Upper lobe of left lung (tissue), 4 donors: ENCODE results near the gene FBF1.

Source experiments
- CTCF ChIP-seq, 6 experiments: fragments of 450-650 bp in 4 of 6; fragments of 200-600 bp in 2 of 6; sonication (generic) in 2 of 6; IDR thresholded peaks; one replicate each; pipeline ENCODE4 v1.5.1; 2016 to 2019; ENCODE audit warnings: antibody characterized with exemption in 6 of 6
- EP300 ChIP-seq, 4 donors: sonication (generic); formaldehyde crosslinking; IDR thresholded peaks; one replicate each; pipeline ENCODE4 v1.5.1; 2017; ENCODE audit warnings: antibody characterized with exemption in 4 of 4, control low read depth in 2 of 4
- POLR2A ChIP-seq, 4 donors: fragments of 450-650 bp; IDR thresholded peaks; one replicate each; pipeline ENCODE4 v1.5.1; 2016 to 2017; ENCODE audit warnings: antibody characterized with exemption in 4 of 4, mild to moderate bottlenecking in 2 of 4
- POLR2AphosphoS5 ChIP-seq, 2 donors: sonication (generic); formaldehyde crosslinking; IDR thresholded peaks; one replicate each; pipeline ENCODE4 v1.5.1; 2017; ENCODE audit warnings: antibody characterized with exemption in 2 of 2

- TF ChIP-seq CTCF (IDR thresholded peaks at IDR 0.05) (no peak), POLR2A (IDR thresholded peaks at IDR 0.05) (no peak), POLR2AphosphoS5 (IDR thresholded peaks at IDR 0.05) (peak; percentile 63 to 74), EP300 (IDR thresholded peaks at IDR 0.05) (peak in 3 of 4 donors; percentile 47 to 91 (median 75))
Measured at GRCh38 chr17:75908201-75908600, 32.6 kb downstream of the FBF1 start.
